M059J (cell line): ENCODE measurements around the gene PLEKHA3. TPM values are rescaled to one million over a fixed set of nuclear protein-coding genes. Genes with fewer than 3 reads are reported as not detected.
A peak's percentile ranks its signal among the peaks of the same experiment; 100 is the strongest.
"Not testable (repeated sequence)": the region's sequence is repeated elsewhere in the genome, so short reads cannot be mapped to it uniquely, and the experiment has no call there.

Experiments
- DNase-seq: peaks from one replicate; pipeline ENCODE4 v3.0.0-alpha.2; 2012; ENCODE audit warnings: low read depth
- total RNA-seq: library from RNA; depleted of rRNA; stranded (reverse); fragments of >200 nt; shearing (Covaris generic); gene quantifications from 2 replicates; pipeline ENCODE4 v1.2.3, GENCODE V29; 2014; rRNA removed

Gene PLEKHA3
- total RNA-seq, 1 experiment from 2014 or later = 17.0 TPM

- DNase-seq = no peak
These were observed 42.8 kb downstream of the PLEKHA3 start for GRCh38 chr2:178522950-178523595.

GRCh38 chr2:178523596-178524134 is 43.4 kb downstream of the PLEKHA3 start:
- DNase-seq = no peak

GRCh38 chr2:178525010-178525409 is 44.8 kb downstream of the PLEKHA3 start:
- DNase-seq = not testable (repeated sequence)

- not testable (repeated sequence) for DNase-seq
These were observed 45.2 kb downstream of the PLEKHA3 start for GRCh38 chr2:178525460-178525859.

GRCh38 chr2:178526256-178526655 is 46.0 kb downstream of the PLEKHA3 start:
- DNase-seq = no peak

- DNase-seq = no peak
These were observed 47.3 kb downstream of the PLEKHA3 start for GRCh38 chr2:178527592-178527991.

- no peak for DNase-seq
These were observed 48.4 kb downstream of the PLEKHA3 start for GRCh38 chr2:178528647-178529046.

- DNase-seq = no peak
These were observed 48.9 kb downstream of the PLEKHA3 start for GRCh38 chr2:178529194-178529593.

GRCh38 chr2:178530131-178530530 is 49.9 kb downstream of the PLEKHA3 start:
- no peak for DNase-seq

GRCh38 chr2:178530625-178531142 is 50.4 kb downstream of the PLEKHA3 start:
- no peak for DNase-seq

- DNase-seq = no peak
These were observed 50.9 kb downstream of the PLEKHA3 start for GRCh38 chr2:178531168-178531567.

GRCh38 chr2:178536037-178536436 is 55.8 kb downstream of the PLEKHA3 start:
- DNase-seq = no peak

- no peak for DNase-seq
These were observed 61.9 kb downstream of the PLEKHA3 start for GRCh38 chr2:178542161-178542560.

- DNase-seq = no peak
These were observed 62.3 kb downstream of the PLEKHA3 start for GRCh38 chr2:178542569-178542968.

- no peak for DNase-seq
These were observed 70.1 kb downstream of the PLEKHA3 start for GRCh38 chr2:178550352-178550751.

- peak; percentile 70 for DNase-seq
These were observed 72.8 kb downstream of the PLEKHA3 start for GRCh38 chr2:178553047-178553446.

Other genes with a start within 250 kb of the PLEKHA3 start
- 41.5 and 53.7 TPM in 2 replicates for gene PRKRA, start 29.3 kb upstream of the PLEKHA3 start, total RNA-seq
- gene PJVK, start 29.1 kb upstream of the PLEKHA3 start, total RNA-seq = not detected in 2 replicates
- gene FKBP7, start 1.9 kb upstream of the PLEKHA3 start, total RNA-seq = 35.4 and 49.4 TPM in 2 replicates